Measurements from ENCODE around the gene ZNF689.

The ZNF689 gene

DNA sequence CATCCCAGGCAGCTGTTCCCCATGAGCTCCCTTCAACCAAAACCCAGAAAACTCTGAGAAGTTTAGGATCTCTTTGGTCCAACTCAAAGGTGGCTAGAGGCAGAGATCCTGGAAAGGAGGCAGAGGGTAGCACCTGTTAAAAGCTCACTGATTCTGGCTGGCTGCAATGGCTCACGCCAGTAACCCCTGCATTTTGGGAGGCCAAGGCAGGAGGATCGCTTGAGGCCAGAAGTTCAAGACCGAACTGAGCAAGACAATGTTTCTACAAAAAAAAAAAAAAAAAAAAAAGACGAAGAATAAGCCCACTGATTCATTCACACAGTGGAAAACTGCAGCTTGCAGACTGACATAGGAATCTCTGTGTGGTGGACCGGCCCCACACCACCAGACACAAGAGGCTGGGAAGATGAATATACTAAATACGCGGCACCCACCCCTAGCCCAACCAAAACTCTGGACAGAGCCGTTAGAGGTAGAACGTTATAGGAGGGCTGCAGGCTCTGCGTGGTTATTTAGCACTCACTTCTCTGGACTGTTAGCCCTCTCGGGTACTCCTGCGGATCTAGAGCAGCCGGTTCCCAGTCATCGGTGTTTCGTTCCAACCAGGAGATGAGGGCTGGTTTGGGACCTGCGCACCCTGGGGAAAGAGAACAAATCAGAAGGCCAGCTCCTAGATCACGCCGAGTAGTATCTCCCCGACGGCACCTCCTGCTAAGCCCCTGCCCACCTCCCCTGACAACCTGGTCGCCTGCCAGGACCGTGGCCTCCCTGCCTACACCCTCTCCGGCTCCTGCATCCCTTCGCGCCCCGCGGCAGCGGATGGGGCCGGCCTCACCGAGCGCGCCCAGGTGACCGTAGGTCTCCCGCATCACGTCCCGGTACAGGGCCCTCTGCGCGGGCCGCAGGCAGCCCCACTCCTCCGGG lies 925 bp downstream of the ZNF689 start (continued):
- TF ChIP-seq, protein P1, sequence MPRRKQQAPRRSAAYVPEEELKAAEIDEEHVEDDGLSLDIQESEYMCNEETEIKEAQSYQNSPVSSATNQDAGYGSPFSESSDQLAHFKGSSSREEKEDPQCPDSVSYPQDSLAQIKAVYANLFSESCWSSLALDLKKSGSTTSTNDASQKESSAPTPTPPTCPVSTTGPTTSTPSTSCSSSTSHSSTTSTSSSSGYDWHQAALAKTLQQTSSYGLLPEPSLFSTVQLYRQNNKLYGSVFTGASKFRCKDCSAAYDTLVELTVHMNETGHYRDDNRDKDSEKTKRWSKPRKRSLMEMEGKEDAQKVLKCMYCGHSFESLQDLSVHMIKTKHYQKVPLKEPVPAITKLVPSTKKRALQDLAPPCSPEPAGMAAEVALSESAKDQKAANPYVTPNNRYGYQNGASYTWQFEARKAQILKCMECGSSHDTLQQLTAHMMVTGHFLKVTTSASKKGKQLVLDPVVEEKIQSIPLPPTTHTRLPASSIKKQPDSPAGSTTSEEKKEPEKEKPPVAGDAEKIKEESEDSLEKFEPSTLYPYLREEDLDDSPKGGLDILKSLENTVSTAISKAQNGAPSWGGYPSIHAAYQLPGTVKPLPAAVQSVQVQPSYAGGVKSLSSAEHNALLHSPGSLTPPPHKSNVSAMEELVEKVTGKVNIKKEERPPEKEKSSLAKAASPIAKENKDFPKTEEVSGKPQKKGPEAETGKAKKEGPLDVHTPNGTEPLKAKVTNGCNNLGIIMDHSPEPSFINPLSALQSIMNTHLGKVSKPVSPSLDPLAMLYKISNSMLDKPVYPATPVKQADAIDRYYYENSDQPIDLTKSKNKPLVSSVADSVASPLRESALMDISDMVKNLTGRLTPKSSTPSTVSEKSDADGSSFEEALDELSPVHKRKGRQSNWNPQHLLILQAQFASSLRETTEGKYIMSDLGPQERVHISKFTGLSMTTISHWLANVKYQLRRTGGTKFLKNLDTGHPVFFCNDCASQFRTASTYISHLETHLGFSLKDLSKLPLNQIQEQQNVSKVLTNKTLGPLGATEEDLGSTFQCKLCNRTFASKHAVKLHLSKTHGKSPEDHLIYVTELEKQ (tag by site-specific recombination; IDR thresholded peaks at IDR 0.05; ENCODE audit: borderline replicate concordance), result no peak; the same call in 1 of the 2 replicates
- TF ChIP-seq ZNF23 (tag by site-specific recombination; IDR thresholded peaks at IDR 0.05; ENCODE audit: borderline replicate concordance) (no peak; the same call in 1 of the 2 replicates), ZXDB (tag by site-specific recombination; IDR thresholded peaks at IDR 0.05) (no peak; the same call in 1 of the 2 replicates), SP7 (tag by site-specific recombination; IDR thresholded peaks at IDR 0.05) (no peak), ZBTB48 (tag by site-specific recombination; IDR thresholded peaks at IDR 0.05) (no peak; the same call in 1 of the 2 replicates), ZNF776 (tag by site-specific recombination; IDR thresholded peaks at IDR 0.05; ENCODE audit: borderline replicate concordance) (no peak), ZNF670 (tag by site-specific recombination; IDR thresholded peaks at IDR 0.05; ENCODE audit: low read depth) (no peak), SCRT2 (tag by site-specific recombination; IDR thresholded peaks at IDR 0.05) (no peak), ZBTB17 (tag by site-specific recombination; IDR thresholded peaks at IDR 0.05) (no peak), IKZF3 (tag by site-specific recombination; IDR thresholded peaks at IDR 0.05) (no peak), SALL2 (tag by site-specific recombination; IDR thresholded peaks at IDR 0.05; ENCODE audit: borderline replicate concordance) (no peak), ZNF623 (tag by site-specific recombination; IDR thresholded peaks at IDR 0.05) (no peak), REPIN1 (tag by site-specific recombination; IDR thresholded peaks at IDR 0.05; ENCODE audit: low read depth) (no peak), EGR2 (tag by site-specific recombination; IDR thresholded peaks at IDR 0.05; ENCODE audit: low read depth) (no peak; the same call in 1 of the 2 replicates), ZNF785 (tag by site-specific recombination; IDR thresholded peaks at IDR 0.05) (0 out of 2 replicates have a peak, but pooled peaks have one; percentile 15), ZNF341 (tag by site-specific recombination; IDR thresholded peaks at IDR 0.05; ENCODE audit: low read depth) (no peak), ZNF558 (tag by site-specific recombination; IDR thresholded peaks at IDR 0.05) (no peak), KLF1 (tag by site-specific recombination; IDR thresholded peaks at IDR 0.05) (peak; percentile 61), ZFP41 (tag by site-specific recombination; IDR thresholded peaks at IDR 0.05; ENCODE audit: borderline replicate concordance) (no peak), ZNF530 (tag by site-specific recombination; IDR thresholded peaks at IDR 0.05; ENCODE audit: low read depth) (no peak), ZNF155 (tag by site-specific recombination; IDR thresholded peaks at IDR 0.05) (no peak), ZNF335 (tag by site-specific recombination; conservative IDR thresholded peaks at IDR 0.05) (no peak)
- TF ChIP-seq, protein P2, sequence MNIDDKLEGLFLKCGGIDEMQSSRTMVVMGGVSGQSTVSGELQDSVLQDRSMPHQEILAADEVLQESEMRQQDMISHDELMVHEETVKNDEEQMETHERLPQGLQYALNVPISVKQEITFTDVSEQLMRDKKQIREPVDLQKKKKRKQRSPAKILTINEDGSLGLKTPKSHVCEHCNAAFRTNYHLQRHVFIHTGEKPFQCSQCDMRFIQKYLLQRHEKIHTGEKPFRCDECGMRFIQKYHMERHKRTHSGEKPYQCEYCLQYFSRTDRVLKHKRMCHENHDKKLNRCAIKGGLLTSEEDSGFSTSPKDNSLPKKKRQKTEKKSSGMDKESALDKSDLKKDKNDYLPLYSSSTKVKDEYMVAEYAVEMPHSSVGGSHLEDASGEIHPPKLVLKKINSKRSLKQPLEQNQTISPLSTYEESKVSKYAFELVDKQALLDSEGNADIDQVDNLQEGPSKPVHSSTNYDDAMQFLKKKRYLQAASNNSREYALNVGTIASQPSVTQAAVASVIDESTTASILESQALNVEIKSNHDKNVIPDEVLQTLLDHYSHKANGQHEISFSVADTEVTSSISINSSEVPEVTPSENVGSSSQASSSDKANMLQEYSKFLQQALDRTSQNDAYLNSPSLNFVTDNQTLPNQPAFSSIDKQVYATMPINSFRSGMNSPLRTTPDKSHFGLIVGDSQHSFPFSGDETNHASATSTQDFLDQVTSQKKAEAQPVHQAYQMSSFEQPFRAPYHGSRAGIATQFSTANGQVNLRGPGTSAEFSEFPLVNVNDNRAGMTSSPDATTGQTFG (tag by site-specific recombination; IDR thresholded peaks at IDR 0.05; ENCODE audit: borderline replicate concordance), result no peak; the same call in 1 of the 2 replicates
- TF ChIP-seq, protein P3, sequence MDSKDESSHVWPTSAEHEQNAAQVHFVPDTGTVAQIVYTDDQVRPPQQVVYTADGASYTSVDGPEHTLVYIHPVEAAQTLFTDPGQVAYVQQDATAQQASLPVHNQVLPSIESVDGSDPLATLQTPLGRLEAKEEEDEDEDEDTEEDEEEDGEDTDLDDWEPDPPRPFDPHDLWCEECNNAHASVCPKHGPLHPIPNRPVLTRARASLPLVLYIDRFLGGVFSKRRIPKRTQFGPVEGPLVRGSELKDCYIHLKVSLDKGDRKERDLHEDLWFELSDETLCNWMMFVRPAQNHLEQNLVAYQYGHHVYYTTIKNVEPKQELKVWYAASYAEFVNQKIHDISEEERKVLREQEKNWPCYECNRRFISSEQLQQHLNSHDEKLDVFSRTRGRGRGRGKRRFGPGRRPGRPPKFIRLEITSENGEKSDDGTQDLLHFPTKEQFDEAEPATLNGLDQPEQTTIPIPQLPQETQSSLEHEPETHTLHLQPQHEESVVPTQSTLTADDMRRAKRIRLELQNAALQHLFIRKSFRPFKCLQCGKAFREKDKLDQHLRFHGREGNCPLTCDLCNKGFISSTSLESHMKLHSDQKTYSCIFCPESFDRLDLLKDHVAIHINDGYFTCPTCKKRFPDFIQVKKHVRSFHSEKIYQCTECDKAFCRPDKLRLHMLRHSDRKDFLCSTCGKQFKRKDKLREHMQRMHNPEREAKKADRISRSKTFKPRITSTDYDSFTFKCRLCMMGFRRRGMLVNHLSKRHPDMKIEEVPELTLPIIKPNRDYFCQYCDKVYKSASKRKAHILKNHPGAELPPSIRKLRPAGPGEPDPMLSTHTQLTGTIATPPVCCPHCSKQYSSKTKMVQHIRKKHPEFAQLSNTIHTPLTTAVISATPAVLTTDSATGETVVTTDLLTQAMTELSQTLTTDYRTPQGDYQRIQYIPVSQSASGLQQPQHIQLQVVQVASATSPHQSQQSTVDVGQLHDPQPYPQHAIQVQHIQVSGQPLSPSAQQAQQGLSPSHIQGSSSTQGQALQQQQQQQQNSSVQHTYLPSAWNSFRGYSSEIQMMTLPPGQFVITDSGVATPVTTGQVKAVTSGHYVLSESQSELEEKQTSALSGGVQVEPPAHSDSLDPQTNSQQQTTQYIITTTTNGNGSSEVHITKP (tag by site-specific recombination; IDR thresholded peaks at IDR 0.05), result peak; percentile 76
- TF ChIP-seq, protein P4, sequence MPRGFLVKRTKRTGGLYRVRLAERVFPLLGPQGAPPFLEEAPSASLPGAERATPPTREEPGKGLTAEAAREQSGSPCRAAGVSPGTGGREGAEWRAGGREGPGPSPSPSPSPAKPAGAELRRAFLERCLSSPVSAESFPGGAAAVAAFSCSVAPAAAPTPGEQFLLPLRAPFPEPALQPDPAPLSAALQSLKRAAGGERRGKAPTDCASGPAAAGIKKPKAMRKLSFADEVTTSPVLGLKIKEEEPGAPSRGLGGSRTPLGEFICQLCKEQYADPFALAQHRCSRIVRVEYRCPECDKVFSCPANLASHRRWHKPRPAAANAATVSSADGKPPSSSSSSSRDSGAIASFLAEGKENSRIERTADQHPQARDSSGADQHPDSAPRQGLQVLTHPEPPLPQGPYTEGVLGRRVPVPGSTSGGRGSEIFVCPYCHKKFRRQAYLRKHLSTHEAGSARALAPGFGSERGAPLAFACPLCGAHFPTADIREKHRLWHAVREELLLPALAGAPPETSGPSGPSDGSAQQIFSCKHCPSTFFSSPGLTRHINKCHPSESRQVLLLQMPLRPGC (tag by site-specific recombination; IDR thresholded peaks at IDR 0.05), result no peak
- TF ChIP-seq, protein P5, sequence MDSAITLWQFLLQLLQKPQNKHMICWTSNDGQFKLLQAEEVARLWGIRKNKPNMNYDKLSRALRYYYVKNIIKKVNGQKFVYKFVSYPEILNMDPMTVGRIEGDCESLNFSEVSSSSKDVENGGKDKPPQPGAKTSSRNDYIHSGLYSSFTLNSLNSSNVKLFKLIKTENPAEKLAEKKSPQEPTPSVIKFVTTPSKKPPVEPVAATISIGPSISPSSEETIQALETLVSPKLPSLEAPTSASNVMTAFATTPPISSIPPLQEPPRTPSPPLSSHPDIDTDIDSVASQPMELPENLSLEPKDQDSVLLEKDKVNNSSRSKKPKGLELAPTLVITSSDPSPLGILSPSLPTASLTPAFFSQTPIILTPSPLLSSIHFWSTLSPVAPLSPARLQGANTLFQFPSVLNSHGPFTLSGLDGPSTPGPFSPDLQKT (IDR thresholded peaks at IDR 0.05; ENCODE audit: borderline replicate concordance, low read depth, low read length), result no peak

Measured in HEK293 (cell line).